Right hindlimb (tissue), 1 donor: ENCODE results near the gene KRTAP12-2.
"Not testable (repeated sequence)": the region's sequence is repeated elsewhere in the genome, so short reads cannot be mapped to it uniquely, and the experiment has no call there.

Experiments
- DNase-seq: peaks from one replicate; pipeline ENCODE4 v3.0.0-alpha.2; 2018

KRTAP12-2 gene

GRCh38 chr21:44682580-44683151, 15.9 kb upstream of the KRTAP12-2 start:
- no peak for DNase-seq

DNA sequence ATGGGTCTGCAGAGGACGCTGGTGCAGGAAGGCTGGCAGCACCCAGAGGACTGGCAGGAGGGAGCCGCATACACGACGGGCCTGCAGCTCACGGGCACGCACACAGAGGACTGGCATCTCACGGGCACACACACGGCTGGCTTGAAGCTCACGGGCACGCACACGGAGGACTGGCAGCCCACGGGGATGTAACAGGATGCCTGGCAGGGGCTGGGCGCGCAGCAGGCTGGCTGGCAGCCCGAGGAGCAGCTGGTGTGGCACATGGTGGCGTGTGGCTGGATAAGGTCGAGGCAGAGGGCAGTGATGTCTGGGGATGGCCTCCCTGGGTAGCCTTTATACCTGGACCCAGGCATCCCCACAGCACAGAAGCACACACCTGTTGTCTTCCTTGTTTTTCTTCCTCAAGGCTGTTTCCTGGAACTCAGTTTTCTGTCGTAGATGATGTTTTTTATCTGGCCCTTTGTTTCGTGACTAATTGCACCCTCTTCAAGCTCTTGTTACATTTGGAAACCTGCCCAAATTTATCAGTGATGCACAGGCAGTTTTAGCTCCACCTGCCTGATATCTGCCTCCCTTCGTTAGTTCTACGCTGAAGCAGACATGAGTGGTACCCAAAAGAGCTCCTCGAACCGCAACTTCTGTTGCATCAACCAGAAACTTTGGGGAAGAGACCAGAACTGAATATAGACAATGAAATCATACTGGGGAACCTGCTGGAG, 15.3 kb upstream of the KRTAP12-2 start, which contains the start of gene KRTAP12-1:
Gene KRTAP12-1 (minus strand): TSS at position 303 of the 719 bp plus-strand sequence. CDS start 40 bp downstream, at position 263.
- no peak for DNase-seq

- DNase-seq, result no peak
Observed at GRCh38 chr21:44681152-44681551, 14.4 kb upstream of the KRTAP12-2 start.

DNA sequence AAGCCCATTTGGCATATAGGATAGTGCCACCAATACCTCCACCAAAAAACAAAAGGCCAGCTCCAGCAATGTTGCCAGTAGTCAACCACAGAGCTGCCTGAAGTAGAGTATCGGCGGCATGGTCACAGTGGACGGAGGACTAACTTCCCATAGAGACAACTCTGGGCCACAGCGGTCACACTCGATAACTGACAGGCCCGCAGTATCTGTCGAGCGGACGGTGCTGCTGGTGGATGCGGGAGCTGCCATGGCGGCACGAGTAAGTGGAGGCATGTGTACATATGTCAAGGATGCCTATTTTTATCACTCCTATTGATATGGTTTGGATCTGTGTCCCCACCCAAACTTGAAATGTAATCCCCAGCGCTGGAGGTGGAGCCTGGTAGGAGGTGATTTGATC, 11.2 kb upstream of the KRTAP12-2 start:
- no peak for DNase-seq

DNA sequence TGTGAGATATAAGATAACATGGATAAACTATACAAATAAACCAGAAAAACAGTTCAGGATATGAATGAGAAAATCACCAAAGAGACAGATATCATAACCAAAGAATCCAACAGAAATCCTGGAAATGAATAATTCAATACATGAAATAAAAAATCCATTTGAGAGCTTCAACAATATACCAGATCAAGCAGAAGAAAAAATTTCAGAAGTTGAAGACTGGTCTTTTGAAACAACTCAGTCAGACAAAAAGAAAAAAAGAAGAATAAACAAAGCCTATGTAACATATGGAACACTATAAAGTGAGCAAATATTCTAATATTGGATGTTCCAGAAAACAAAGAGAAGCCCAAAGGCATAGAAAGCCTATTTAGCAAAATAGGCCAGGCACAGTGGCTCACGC, 5.2 kb upstream of the KRTAP12-2 start:
- no peak for DNase-seq

GRCh38 chr21:44670642-44671432, 4.1 kb upstream of the KRTAP12-2 start:
- no peak for DNase-seq

- DNase-seq, result no peak
Observed at GRCh38 chr21:44667612-44668011, 885 bp upstream of the KRTAP12-2 start.

DNA sequence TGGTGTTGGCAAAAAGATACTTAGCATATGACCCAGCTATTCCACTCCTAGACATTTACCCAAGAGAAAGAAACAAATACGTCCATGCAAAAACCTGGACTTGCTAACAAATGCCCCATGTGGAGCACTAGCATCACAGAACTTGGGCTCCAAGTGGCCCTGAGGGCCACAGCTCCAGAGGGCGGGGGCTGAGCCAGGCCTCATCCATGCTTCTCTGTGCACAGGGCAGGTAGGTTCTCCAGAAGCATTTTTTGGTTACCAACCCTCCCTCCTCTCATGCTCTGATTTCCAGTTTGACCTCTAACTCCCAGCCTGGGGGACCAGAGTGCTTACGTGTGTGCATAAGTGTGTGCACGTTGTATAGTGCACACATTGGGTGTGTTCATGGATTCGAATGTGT, 2.0 kb downstream of the KRTAP12-2 start:
- no peak for DNase-seq

- DNase-seq, result not testable (repeated sequence)
Observed at GRCh38 chr21:44661567-44661966, 5.2 kb downstream of the KRTAP12-2 start.

- no peak for DNase-seq
Observed at GRCh38 chr21:44658913-44659595, 7.7 kb downstream of the KRTAP12-2 start.

GRCh38 chr21:44658541-44658910, 8.2 kb downstream of the KRTAP12-2 start:
- no peak for DNase-seq

DNA sequence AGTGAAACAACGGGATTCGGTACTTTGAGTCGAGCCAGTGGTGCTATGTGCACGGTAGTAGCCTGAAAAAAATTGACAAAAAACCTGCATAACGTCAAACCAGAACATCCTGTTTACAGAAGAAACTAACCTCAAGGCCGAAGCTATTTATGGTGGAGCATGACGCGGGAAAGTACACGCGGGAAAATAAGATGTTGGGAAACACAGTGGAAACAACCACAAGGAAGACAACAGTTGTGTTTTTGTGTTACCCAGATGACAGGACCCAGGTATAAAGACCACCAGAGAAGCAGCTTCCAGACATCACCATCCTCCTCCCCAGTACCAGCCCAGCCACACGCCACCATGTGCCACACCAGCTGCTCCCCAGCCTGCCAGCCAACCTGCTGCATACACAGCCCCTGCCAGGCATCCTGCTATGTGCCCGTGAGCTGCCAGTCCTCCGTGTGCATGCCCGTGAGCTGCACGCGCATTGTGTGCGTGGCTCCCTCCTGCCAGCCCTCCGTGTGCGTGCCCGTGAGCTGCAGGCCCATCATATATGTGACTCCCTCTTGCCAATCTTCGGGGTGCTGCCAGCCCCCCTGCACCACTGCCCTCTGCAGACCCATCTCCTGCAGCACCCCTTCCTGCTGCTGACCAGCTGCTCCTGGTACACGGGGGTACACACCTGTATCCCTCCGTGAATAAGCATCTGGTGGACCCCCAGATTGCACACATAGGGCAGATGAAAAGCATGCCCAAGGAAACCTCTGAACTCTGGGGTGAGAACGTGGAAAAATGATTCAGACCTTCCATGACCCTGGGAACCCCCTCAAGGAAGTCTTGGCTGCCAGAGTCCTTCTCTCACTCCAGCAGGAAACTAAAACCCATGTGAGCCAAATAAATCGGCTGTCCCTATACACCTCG, 8.8 kb downstream of the KRTAP12-2 start, which contains the start of gene KRTAP12-3:
Gene KRTAP12-3 (plus strand): TSS at position 298 of the 906 bp plus-strand sequence. CDS start 48 bp downstream, at position 346.
- DNase-seq, result no peak

DNA sequence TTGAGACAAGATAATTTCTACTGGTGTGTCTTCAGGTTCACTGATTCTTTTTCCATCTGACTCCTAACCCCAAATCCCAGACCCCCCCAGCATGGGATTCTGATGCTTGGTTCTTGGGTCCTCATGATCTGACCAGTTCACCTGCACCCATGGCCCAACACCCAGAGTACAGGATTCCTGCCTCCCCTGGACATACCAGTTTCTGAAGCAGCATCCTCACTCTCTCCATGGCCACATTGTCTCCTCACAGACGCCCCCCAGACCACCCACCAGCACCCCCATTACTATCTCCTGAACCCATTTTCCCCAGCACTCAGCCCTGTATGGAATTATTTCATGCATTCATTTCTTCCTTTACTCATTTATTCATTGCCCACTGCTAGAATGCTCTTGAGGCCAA, 9.9 kb downstream of the KRTAP12-2 start:
- DNase-seq, result no peak

GRCh38 chr21:44654576-44655175, 12.1 kb downstream of the KRTAP12-2 start, which contains the start of gene KRTAP12-4:
Gene KRTAP12-4 (minus strand): TSS chr21:44654659. CDS start chr21:44654614, 45 bp downstream.
- DNase-seq, result no peak

GRCh38 chr21:44653656-44654575, 12.8 kb downstream of the KRTAP12-2 start:
- no peak for DNase-seq

- no peak for DNase-seq
Observed at GRCh38 chr21:44653123-44653522, 13.6 kb downstream of the KRTAP12-2 start.

- DNase-seq, result no peak
Observed at GRCh38 chr21:44650973-44651675, 15.6 kb downstream of the KRTAP12-2 start.

DNA sequence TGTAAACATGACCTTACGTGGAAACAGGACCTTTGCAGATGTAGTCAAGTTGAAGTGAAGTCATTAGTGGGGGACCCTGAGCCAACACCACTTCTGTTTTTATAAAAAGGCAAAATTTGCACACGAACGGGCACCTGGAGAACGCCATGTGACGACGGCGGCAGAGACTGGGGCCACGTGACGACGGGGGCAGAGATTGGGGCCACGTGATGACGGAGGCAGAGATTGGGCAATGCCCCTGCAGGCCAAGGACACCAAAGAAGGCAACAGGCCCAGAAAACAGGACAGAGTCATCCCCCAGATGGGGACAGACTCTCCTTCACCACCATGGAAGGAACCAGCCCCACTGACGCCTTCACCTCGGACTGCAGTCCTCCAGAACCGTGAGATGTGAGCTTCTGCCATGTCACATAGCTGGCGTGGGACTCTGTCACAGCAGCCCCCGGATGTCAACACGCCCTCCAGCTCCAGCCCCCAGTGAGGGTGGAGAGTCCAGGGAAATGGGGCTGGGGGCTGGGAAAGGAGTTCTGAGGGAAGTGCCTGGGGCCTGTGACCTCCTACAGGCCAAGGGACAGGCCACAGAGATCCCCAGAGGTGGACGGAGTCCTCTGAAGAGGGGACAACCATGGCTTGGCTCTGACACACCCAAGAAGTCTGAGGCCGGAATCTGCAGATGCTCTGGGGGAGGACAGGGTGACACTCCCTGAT, 16.3 kb downstream of the KRTAP12-2 start:
- no peak for DNase-seq

- DNase-seq, result no peak
Observed at GRCh38 chr21:44649521-44650100, 17.1 kb downstream of the KRTAP12-2 start.
